SK-N-SH treated with all-trans-retinoic acid at 6 μM for 48 hours (cell line): ENCODE results near the gene SLC35F3.

ENCODE experiments used
- ATAC-seq: fragments of 200-7000 bp; cut with Tn5 transposase; 3 replicates; pipeline ENCODE4 v1.9.1; 2020; ENCODE audit warnings: mild to moderate bottlenecking, moderate library complexity
- BACH2 ChIP-seq: fragments of 250-450 bp; sonication (Bioruptor Pico); IDR thresholded peaks from 2 replicates; pipeline ENCODE4 v1.9.0; 2021; ENCODE audit warnings: mild to moderate bottlenecking, borderline replicate concordance
- CREB5 ChIP-seq: fragments of 250-450 bp; sonication (Bioruptor Pico); IDR thresholded peaks from 2 replicates; pipeline ENCODE4 v1.5.1; 2020; ENCODE audit warnings: low read depth, mild to moderate bottlenecking, moderate library complexity
- ESRRG ChIP-seq: fragments of 250-450 bp; sonication (Bioruptor Pico); IDR thresholded peaks from 2 replicates; pipeline ENCODE4 v1.6.1; 2021; ENCODE audit warnings: mild to moderate bottlenecking
- GLIS3 ChIP-seq: fragments of 250-450 bp; sonication (Bioruptor Pico); IDR thresholded peaks from 2 replicates; pipeline ENCODE4 v1.5.0; 2020; ENCODE audit warnings: mild to moderate bottlenecking, moderate library complexity
- ISL1 ChIP-seq: fragments of 250-450 bp; sonication (Bioruptor Pico); IDR thresholded peaks from 2 replicates; pipeline ENCODE4 v2.1.2; 2022; ENCODE audit warnings: mild to moderate bottlenecking, moderate library complexity
- OSR1 ChIP-seq: fragments of 250-450 bp; sonication (Bioruptor Pico); IDR thresholded peaks from 2 replicates; pipeline ENCODE4 v1.8.0; 2022; ENCODE audit warnings: moderate library complexity, mild to moderate bottlenecking, inconsistent platforms
- PATZ1 ChIP-seq: fragments of 250-450 bp; sonication (Bioruptor Pico); IDR thresholded peaks from 2 replicates; pipeline ENCODE4 v1.8.0; 2020; ENCODE audit warnings: mild to moderate bottlenecking, moderate library complexity, borderline replicate concordance
- POU6F1 ChIP-seq: fragments of 250-450 bp; sonication (Bioruptor Pico); IDR thresholded peaks from 2 replicates; pipeline ENCODE4 v1.8.0; 2021; ENCODE audit warnings: low read depth, mild to moderate bottlenecking, moderate library complexity, borderline replicate concordance
- PPARA ChIP-seq: fragments of 250-450 bp; sonication (Bioruptor Pico); IDR thresholded peaks from 2 replicates; pipeline ENCODE4 v1.5.0; 2020; ENCODE audit warnings: mild to moderate bottlenecking, borderline replicate concordance
- RARB ChIP-seq: fragments of 250-450 bp; sonication (Bioruptor Pico); IDR thresholded peaks from 2 replicates; pipeline ENCODE4 v1.8.0; 2021; ENCODE audit warnings: mild to moderate bottlenecking, moderate library complexity
- SNAI2 ChIP-seq: fragments of 250-450 bp; sonication (Bioruptor Pico); IDR thresholded peaks from 2 replicates; pipeline ENCODE4 v1.5.0; 2020; ENCODE audit warnings: mild to moderate bottlenecking, moderate library complexity
- TCF4 ChIP-seq: fragments of 250-450 bp; sonication (Bioruptor Pico); IDR thresholded peaks from 2 replicates; pipeline ENCODE4 v1.8.0; 2021; ENCODE audit warnings: mild to moderate bottlenecking, moderate library complexity, borderline replicate concordance
- TOX ChIP-seq: fragments of 250-450 bp; sonication (Bioruptor Pico); IDR thresholded peaks from 2 replicates; pipeline ENCODE4 v1.8.0; 2021; ENCODE audit warnings: mild to moderate bottlenecking, moderate library complexity, borderline replicate concordance
- ZFP3 ChIP-seq: fragments of 250-450 bp; sonication (Bioruptor Pico); IDR thresholded peaks from 2 replicates; pipeline ENCODE4 v1.5.0; 2020; ENCODE audit warnings: mild to moderate bottlenecking, moderate library complexity
- ZFP30 ChIP-seq: fragments of 450-650 bp; formaldehyde crosslinking; IDR thresholded peaks from 2 replicates; pipeline ENCODE4 v1.5.0; 2022; ENCODE audit warnings: mild to moderate bottlenecking, moderate library complexity
- ZNF565 ChIP-seq: fragments of 450-650 bp; formaldehyde crosslinking; conservative IDR thresholded peaks from 2 replicates; pipeline ENCODE4 v1.5.0; 2020; ENCODE audit warnings: low read depth, mild to moderate bottlenecking, moderate library complexity
- ZNF70 ChIP-seq: fragments of 450-650 bp; formaldehyde crosslinking; IDR thresholded peaks from 2 replicates; pipeline ENCODE4 v1.5.0; 2020; ENCODE audit warnings: mild to moderate bottlenecking, moderate library complexity
- ZNF8 ChIP-seq: fragments of 450-650 bp; formaldehyde crosslinking; IDR thresholded peaks from 2 replicates; pipeline ENCODE4 v1.5.0; 2020; ENCODE audit warnings: mild to moderate bottlenecking, moderate library complexity
- TF ChIP-seq, protein P1 (sequence below): fragments of 250-450 bp; sonication (Bioruptor Pico); IDR thresholded peaks from 2 replicates; pipeline ENCODE4 v1.5.0; 2020; ENCODE audit warnings: mild to moderate bottlenecking, moderate library complexity
- TF ChIP-seq, protein P2 (sequence below): fragments of 250-450 bp; sonication (Bioruptor Pico); IDR thresholded peaks from 2 replicates; pipeline ENCODE4 v1.5.1; 2021; ENCODE audit warnings: mild to moderate bottlenecking, moderate library complexity

SLC35F3 gene

DNA sequence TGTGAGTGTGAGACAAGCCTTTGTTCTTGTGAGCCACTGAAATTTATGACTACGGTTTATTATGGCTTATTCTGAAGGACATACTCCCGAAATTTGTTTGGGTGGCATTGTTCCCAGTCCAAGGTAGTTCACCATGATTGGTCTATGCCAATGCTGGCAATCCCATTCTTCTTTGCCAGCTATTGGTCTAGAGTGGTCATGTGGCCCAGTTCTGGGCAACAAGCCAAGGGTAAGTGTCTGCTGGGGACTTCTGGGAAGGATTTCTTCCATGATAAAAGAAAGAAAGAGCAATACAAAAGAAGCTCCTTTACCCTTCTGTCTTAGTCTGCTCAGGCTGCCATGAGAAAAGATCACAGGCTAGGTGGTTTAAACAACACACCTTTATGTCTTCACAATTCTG, 201.6 kb downstream of the SLC35F3 start:
- TF ChIP-seq TCF4 (no peak), CREB5 (CRISPR knock-in tag) (no peak)
- no peak for ATAC-seq

DNA sequence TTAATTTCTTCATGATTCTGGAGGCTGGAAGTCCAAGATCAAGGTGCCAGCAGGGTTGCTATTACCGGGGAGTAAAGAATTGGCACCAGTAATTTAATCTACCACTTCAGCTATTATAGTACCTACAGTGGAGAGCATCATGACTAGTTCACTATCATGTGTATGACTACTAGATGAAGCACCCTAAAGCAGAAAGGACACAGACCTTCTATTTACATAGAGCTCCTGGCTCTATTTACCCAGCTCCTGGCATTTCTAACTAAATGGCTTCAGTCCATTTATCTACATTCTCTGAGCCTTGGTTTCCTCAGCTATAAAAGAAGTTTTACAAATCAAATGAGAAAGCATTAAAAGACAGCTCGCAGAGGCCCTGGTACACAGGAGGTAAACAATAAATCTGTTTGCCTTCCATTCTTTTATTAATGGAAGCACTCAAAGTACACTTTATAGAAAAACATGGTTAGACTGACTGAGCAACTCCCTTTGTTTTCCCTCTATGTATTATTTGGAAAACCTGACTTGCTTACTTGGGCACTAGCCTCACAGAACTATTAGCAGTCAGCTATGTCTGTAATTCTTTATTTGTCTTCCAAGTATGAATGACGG, 203.0 kb downstream of the SLC35F3 start:
- ATAC-seq = no peak
- TF ChIP-seq, protein P1, sequence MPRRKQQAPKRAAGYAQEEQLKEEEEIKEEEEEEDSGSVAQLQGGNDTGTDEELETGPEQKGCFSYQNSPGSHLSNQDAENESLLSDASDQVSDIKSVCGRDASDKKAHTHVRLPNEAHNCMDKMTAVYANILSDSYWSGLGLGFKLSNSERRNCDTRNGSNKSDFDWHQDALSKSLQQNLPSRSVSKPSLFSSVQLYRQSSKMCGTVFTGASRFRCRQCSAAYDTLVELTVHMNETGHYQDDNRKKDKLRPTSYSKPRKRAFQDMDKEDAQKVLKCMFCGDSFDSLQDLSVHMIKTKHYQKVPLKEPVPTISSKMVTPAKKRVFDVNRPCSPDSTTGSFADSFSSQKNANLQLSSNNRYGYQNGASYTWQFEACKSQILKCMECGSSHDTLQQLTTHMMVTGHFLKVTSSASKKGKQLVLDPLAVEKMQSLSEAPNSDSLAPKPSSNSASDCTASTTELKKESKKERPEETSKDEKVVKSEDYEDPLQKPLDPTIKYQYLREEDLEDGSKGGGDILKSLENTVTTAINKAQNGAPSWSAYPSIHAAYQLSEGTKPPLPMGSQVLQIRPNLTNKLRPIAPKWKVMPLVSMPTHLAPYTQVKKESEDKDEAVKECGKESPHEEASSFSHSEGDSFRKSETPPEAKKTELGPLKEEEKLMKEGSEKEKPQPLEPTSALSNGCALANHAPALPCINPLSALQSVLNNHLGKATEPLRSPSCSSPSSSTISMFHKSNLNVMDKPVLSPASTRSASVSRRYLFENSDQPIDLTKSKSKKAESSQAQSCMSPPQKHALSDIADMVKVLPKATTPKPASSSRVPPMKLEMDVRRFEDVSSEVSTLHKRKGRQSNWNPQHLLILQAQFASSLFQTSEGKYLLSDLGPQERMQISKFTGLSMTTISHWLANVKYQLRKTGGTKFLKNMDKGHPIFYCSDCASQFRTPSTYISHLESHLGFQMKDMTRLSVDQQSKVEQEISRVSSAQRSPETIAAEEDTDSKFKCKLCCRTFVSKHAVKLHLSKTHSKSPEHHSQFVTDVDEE = no peak
- TF ChIP-seq ZNF565 (CRISPR knock-in tag) (no peak), CREB5 (CRISPR knock-in tag) (no peak), ZNF8 (CRISPR knock-in tag) (no peak), BACH2 (CRISPR knock-in tag) (no peak), SNAI2 (CRISPR knock-in tag) (no peak), ZFP30 (CRISPR knock-in tag) (no peak), ISL1 (CRISPR knock-in tag) (no peak), TCF4 (no peak), PATZ1 (CRISPR knock-in tag) (no peak), ZNF70 (CRISPR knock-in tag) (no peak), ESRRG (CRISPR knock-in tag) (no peak), PPARA (CRISPR knock-in tag) (no peak), TOX (CRISPR knock-in tag) (no peak), POU6F1 (CRISPR knock-in tag) (no peak), OSR1 (no peak), GLIS3 (CRISPR knock-in tag) (no peak), RARB (CRISPR knock-in tag) (no peak)
- TF ChIP-seq, protein P2, sequence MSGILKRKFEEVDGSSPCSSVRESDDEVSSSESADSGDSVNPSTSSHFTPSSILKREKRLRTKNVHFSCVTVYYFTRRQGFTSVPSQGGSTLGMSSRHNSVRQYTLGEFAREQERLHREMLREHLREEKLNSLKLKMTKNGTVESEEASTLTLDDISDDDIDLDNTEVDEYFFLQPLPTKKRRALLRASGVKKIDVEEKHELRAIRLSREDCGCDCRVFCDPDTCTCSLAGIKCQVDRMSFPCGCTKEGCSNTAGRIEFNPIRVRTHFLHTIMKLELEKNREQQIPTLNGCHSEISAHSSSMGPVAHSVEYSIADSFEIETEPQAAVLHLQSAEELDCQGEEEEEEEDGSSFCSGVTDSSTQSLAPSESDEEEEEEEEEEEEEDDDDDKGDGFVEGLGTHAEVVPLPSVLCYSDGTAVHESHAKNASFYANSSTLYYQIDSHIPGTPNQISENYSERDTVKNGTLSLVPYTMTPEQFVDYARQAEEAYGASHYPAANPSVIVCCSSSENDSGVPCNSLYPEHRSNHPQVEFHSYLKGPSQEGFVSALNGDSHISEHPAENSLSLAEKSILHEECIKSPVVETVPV (CRISPR knock-in tag) = no peak

- no peak for ATAC-seq
- no peak for TF ChIP-seq GLIS3 (CRISPR knock-in tag)
- no peak for TF ChIP-seq CREB5 (CRISPR knock-in tag)
- no peak for TF ChIP-seq POU6F1 (CRISPR knock-in tag)
- TF ChIP-seq ESRRG (CRISPR knock-in tag) = no peak
- TF ChIP-seq PATZ1 (CRISPR knock-in tag) = no peak
- TF ChIP-seq ISL1 (CRISPR knock-in tag) = no peak
- TF ChIP-seq ZFP3 (CRISPR knock-in tag) = no peak
- TF ChIP-seq, protein P2 (CRISPR knock-in tag) = no peak
Observed at GRCh38 chr1:234108921-234109320, 204.4 kb downstream of the SLC35F3 start.
